ENCODE data around the gene USP7.
"Not testable (repeated sequence)": the region's sequence is repeated elsewhere in the genome, so short reads cannot be mapped to it uniquely, and the experiment has no call there.

Gene USP7

DNA sequence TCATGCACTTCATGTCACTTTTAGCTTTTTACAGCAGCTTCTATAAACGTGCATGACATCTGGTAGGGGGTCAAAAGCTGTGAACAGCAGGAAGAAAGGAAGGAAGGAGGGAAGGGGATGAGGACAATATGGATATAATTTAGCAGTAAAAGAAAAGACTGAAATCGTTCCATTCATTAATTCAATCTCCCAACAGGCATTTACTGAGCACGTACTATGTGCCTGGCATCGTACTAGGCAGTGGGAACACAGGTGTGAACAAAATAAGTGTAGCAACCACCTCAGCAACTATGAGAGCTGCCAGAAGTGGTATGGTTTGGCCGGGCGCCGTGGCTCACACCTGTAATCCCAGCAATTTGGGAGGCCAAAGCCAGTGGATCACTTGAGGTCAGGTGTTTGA, 19.1 kb upstream of the USP7 start:
- ChIA-PET CTCF (interaction anchor here (1.5 kb wide), 1 partner anchor 26 kb away, joined by 5 read pairs; no protein-coding TSS in a partner anchor), POLR2A (interaction anchor here (0.5 kb wide), 1 partner anchor 14 kb away, joined by 3 read pairs; no protein-coding TSS in a partner anchor)
- no peak for DNase-seq (ENCODE audit: extremely low spot score)
- TF ChIP-seq CTCF (IDR thresholded peaks at IDR 0.05; ENCODE audit: control extremely low read depth, extremely low read depth, low read depth, missing control alignments) = no peak

DNA sequence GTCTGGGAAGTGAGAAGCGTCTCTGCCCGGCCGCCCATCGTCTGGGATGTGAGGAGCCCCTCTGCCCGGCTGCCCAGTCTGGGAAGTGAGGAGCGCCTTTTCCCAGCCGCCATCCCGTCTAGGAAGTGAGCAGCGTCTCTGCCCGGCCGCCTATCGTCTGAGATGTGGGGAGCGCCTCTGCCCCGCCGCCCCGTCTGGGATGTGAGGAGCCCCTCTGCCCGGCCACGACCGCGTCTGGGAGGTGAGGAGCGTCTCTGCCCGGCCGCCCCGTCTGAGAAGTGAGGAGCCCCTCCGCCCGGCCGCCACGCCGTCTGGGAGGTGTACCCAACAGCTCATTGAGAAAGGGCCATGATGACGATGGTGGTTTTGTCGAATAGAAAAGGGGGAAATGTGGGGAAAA, 18.2 kb upstream of the USP7 start:
- POLR2A ChIA-PET; CTCF ChIA-PET; DNase-seq (ENCODE audit: extremely low spot score): not testable (repeated sequence)

DNA sequence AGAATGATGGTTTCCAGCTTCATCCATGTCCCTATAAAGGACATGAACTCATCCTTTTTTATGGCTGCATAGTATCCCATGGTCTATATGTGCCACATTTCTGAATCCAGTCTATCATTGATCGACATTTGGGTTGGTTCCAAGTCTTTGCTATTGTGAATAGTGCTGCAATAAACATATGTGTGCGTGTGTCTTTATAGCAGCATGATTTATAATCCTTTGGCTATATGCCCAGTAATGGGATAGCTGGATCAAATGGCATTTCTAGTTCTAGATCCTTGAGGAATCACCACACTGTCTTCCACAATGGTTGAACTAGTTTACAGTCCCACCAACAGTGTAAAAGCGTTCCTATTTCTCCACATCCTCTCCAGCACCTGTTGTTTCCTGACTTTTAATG, 12.5 kb upstream of the USP7 start:
- CTCF ChIA-PET, POLR2A ChIA-PET: not testable (repeated sequence)

GRCh38 chr16:8975039-8975438, 11.3 kb upstream of the USP7 start:
- ChIA-PET CTCF (interaction anchor here (0.8 to 1.0 kb wide), 2 partner anchors 9 to 33 kb away, joined by 3 read pairs; no protein-coding TSS in a partner anchor), POLR2A (interaction anchor here (0.6 kb wide), 1 partner anchor 80 kb away, joined by 3 read pairs; no protein-coding TSS in a partner anchor)
- no peak for DNase-seq (ENCODE audit: extremely low spot score)
- TF ChIP-seq CTCF (IDR thresholded peaks at IDR 0.05; ENCODE audit: control extremely low read depth, extremely low read depth, low read depth, missing control alignments) = no peak

More for the DNA sequence above, 12.5 kb upstream of the USP7 start:
- DNase-seq (ENCODE audit: extremely low spot score) = not testable (repeated sequence)

GRCh38 chr16:8972843-8973586, 9.3 kb upstream of the USP7 start:
- TF ChIP-seq CTCF (IDR thresholded peaks at IDR 0.05; ENCODE audit: control extremely low read depth, extremely low read depth, low read depth, missing control alignments) = no peak
- ChIA-PET POLR2A (no interaction called here), CTCF (interaction anchor here (1.7 kb wide), 1 partner anchor 36 kb away, joined by 6 read pairs; no protein-coding TSS in a partner anchor)
- DNase-seq (ENCODE audit: extremely low spot score) = no peak

GRCh38 chr16:8971416-8971815, 7.7 kb upstream of the USP7 start:
- no peak for TF ChIP-seq CTCF (IDR thresholded peaks at IDR 0.05; ENCODE audit: control extremely low read depth, extremely low read depth, low read depth, missing control alignments)
- CTCF ChIA-PET = no interaction called here
- POLR2A ChIA-PET = no interaction called here
- DNase-seq (ENCODE audit: extremely low spot score) = no peak

DNA sequence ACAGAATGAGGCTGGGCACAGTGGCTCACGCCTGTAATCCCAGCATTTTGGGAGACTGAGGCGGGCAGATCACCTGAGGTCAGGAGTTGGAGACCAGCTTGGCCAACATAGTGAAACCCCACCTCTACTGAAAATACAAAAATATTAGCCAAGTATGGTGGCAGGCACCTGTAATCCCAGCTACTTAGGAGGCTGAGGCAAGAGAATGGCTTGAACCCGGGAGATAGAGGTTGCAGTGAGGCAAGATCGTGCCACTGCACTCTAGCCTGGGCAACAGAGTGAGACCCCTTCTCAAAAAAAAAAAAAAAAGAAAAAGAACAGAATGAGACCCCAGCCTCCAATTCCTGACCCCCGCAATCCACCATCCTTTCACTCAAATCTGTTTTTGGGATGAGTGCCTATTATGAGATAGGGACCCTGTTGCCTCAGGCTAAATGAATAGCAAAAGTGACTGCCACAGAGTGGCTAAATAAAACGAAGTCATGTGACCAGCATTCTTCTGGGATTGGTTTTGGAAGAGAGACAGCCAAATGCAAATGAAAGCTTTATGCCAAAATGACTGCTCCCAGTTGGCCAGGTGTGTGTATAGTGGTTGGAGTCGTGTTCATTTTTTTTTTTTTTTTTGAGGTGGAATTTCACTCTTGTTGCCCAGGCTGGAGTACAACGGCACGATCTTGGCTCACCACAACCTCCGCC, 5.6 kb upstream of the USP7 start:
- not testable (repeated sequence) for DNase-seq (ENCODE audit: extremely low spot score)
- ChIA-PET CTCF (interaction anchor here (0.9 to 1.7 kb wide), 3 partner anchors 33 to 42 kb away, joined by 3 to 6 read pairs (median 4); no protein-coding TSS in a partner anchor), POLR2A (interaction anchor here (0.7 kb wide), 2 partner anchors 13 to 33 kb away, joined by 3 read pairs; no protein-coding TSS in a partner anchor)

DNA sequence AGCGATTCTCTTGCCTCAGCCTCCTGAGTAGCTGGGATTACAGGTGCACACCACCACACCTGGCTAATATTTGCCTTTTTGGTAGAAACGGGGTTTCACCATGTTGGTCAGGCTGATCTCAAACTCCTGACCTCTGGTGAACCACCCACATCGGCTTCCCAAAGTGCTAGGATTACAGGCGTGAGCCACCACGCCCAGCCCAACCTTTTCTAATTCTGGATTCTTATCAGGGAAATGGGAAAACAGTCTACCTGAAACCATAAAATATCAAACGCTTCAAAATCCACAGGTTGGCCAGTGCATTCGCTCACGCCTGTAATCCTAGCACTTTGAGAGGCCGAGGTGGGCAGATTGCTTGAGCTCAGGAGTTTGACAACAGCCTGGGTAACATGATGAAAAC, 4.3 kb upstream of the USP7 start:
- CTCF ChIA-PET = interaction anchor here (1.0 to 2.5 kb wide), 4 partner anchors 21 to 79 kb away, joined by 3 to 12 read pairs (median 8); no protein-coding TSS in a partner anchor
- not testable (repeated sequence) for DNase-seq (ENCODE audit: extremely low spot score)

More for the DNA sequence above, 4.3 kb upstream of the USP7 start:
- POLR2A ChIA-PET = not testable (repeated sequence)

Measured in GM10248 (cell line).